SKM-1 treated with dmso at 0.1 percent for 144 hours (cell line): ENCODE results near the gene DNM3.
"Not testable (repeated sequence)": the region's sequence is repeated elsewhere in the genome, so short reads cannot be mapped to it uniquely, and the experiment has no call there.

Source experiments
- DNase-seq: peaks from one replicate; lab custom pipeline; 2025; ENCODE audit not compliant: unreplicated experiment; lab: John Stamatoyannopoulos, UW

The DNM3 gene

GRCh38 chr1:172404121-172404520, 562.8 kb downstream of the DNM3 start:
- no peak for DNase-seq

DNA sequence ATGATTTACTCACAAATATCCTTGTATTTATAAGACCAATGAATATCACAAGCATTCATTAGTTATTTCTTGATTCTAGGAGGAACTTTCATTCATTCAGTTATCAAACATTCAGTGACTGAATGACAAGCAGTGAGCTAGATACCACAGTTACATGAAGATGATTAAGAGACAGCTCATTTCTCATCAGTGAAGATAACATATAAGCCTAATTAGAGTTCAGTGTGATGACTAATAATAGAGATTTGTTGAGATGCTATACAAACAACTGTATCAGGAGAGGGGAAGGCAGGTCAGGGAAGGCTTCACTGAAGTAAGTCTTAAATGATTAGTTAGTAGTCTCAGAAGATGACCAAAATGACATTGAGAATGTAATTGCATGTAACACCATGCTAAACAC, 564.6 kb downstream of the DNM3 start:
- DNase-seq, result no peak

DNA sequence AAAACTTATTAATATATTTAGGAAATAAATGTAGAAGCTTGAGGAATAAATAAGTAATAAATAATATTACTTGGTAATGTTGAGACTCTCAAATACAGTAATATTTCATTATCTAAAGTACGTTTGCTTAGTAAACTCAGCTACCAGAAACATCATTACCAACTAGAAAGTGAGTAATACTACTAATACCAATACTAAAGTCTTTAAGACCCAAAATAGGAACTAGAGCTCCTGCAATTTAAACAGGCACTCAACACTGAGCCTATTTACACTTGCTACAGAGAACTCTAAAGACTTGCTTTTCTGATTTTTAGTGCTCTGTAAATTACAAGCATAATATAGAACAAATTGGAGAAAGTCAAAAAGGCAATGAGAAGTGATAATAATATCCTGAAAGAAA, 565.7 kb downstream of the DNM3 start:
- no peak for DNase-seq

- no peak for DNase-seq
Measured at GRCh38 chr1:172408958-172409357, 567.7 kb downstream of the DNM3 start.

GRCh38 chr1:172410027-172410426, 568.7 kb downstream of the DNM3 start:
- no peak for DNase-seq

DNA sequence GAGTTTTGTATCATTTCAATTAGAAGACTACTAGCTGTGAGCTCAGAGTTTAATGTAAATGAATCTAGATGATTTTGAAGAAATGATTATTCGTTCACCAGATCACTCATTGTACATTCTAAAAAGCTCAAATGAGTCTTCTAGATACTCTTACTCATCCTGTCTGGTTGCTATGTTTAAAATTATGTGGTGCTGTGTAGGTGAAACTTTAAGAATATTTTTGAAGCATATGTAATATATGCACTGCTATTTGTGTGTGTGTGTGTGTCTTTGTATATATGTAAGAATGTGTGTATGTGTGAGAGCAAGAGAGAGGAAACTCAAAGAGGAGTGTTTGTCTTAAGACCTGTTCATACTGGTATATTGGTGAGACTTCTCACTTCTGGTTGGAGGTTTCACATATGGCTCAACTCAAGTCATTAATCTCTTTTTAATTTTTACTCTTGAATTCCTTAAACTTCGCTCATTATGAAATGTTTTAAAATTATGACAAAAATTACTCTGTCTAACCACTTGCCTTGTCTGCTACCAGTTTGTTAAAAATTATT, 570.6 kb downstream of the DNM3 start:
- no peak for DNase-seq

- no peak for DNase-seq
Measured at GRCh38 chr1:172414331-172414730, 573.0 kb downstream of the DNM3 start.

DNA sequence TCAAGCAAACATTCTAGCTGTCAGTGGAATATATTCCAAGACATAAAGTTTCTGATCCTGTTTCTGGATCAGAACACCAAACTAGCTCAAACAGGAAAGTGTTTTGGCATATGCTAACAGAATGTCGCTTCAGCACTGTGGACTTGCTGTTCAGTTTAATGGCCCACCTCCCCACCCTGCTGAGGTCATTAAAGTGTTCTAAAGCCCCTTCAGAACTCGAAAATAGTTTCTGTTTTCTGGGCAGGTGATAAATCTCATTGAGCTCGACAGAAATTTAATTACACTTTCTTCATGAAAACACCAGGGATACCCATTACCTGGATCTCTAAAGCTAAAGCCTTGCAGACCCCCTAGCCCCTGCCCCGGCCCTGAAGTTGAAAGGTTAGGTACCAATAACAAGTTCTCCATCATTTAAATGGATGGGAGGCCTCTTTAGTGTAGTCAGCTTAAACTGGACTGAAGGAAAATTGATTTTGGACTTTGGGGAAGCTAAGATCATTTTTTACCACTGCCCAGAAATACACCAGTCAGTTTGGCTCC, 575.3 kb downstream of the DNM3 start:
- DNase-seq, result no peak

- DNase-seq, result no peak
Measured at GRCh38 chr1:172417557-172417956, 576.3 kb downstream of the DNM3 start.

DNA sequence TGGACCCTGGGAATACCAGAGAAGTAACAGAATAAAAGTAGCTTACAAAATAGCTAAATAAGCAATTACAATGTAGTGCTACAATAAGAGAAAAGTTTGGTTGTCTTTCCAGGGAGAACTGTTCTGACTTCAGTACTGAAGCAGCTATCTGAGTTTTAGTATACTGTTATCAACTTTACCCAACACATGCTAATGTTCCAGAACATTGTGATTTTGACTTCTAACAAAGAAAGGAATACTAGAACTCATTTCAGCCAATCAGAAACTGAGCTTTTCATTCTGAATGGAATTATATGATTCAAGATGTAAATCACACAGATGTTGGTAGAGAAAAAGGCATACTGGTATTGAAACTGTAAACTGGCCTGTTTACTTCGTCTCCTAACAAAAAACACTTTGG, 579.1 kb downstream of the DNM3 start, which contains the start of gene C1orf105:
Gene C1orf105 (plus strand): TSS at position 301 of the 400 bp plus-strand sequence. CDS start 201 bp downstream, outside the sequence.
- no peak for DNase-seq

DNA sequence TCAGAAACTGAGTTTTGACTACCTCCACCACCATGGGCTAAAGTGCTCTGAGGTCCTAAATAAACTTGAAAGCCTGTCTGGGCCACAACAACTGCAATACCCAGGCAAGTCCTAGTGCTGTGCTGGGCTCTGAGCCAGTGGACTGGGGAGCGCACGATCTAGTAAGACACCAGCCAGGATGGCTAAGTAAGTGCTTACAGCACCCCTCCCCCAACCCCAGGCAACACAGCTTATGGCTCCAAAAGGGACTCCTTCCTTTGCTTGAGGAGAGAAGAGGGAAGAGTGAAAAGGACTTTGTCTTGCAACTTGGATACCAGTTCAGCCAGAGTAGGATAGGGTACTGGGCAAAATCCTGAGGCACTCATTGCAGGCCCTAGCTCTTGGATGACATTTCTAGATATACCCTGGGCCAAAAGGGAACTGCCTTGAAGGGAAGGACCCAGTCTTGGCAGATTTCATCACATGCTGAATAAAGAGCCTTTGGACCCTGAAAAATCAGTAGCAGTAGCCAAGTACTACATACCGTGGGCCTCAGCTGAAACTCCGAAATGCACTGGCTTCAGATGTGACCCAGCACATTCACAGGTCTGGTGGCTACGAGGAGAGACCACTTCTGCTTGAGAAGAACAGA, 580.8 kb downstream of the DNM3 start:
- no peak for DNase-seq

DNA sequence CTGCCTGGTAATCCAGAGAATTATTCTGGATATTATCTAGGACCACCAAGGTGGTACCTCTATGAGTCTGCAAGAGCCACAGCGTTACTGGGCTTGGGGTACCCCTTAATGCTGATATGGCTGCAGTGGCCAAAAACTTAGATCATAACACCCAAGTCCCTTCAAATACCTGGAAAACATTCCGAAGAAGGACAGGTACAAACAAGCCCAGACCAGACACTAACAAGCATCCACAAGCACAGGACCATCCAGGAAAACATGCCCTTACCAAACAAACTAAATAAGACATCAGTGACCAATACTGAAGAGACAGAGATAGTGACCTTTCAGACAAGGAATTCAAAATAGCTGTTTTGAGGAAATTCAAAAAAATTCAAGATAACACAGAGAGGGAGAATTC, 582.0 kb downstream of the DNM3 start:
- no peak for DNase-seq

- no peak for DNase-seq
Measured at GRCh38 chr1:172425339-172425738, 584.0 kb downstream of the DNM3 start.

DNA sequence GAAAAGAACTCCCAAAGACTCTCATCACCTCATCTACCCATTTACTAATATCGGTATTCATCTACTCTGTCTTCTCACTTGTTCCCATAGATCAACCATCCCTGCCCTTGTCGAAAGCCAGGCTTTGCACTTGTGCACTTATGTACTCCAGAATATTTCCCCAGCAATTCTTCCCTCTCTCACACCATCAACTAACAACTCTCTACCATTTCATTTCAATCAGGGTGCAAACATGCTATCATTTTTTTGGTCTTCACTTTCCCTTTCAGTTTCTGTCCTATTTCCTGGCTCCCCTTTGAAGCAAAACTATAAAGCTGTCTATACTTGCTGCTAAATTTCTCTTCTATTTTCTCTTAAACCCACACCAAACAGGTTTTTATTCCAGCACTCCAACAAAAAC, 585.9 kb downstream of the DNM3 start:
- no peak for DNase-seq

GRCh38 chr1:172429331-172430127, 588.2 kb downstream of the DNM3 start:
- DNase-seq, result peak; percentile 62

DNA sequence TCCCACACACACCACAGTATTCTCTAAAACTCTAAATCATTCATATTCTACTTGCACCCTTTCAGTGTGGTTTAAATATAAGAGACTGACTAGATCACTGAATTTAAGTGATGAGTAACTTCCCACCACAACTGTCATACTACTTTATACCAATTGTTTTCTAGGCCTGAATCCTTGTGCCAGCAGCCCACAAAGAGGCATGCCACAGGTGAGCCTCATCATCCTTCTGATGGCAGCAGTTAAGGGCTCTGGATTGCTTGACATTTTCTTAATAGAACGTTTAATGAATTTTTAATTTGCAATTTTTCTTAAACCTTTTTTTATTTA, 588.8 kb downstream of the DNM3 start:
- no peak for DNase-seq

- no peak for DNase-seq
Measured at GRCh38 chr1:172431204-172431603, 589.9 kb downstream of the DNM3 start.

GRCh38 chr1:172431721-172432192, 590.5 kb downstream of the DNM3 start:
- no peak for DNase-seq

- not testable (repeated sequence) for DNase-seq
Measured at GRCh38 chr1:172437183-172437582, 595.9 kb downstream of the DNM3 start.

DNA sequence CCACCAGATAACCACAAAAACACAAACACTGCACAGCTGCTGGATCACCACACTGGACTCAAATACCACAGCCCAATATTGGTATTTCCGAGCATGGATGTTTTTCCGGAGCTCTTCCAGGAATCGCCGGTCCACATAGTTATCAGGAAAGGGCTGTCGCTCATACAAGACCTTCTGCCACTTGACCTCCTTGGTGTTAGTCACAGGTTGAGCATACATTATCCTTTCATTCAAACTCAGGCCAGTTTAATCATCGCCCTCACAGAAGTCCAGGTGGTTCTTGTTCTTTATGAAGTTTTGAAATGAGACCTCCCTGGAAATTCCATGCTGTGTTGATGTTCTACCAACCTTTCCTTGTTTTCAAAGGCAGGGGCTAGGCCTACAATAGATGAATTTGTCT, 601.1 kb downstream of the DNM3 start:
- DNase-seq, result no peak

- no peak for DNase-seq
Measured at GRCh38 chr1:172442843-172443565, 601.7 kb downstream of the DNM3 start.
